Uterus (tissue), 2 donors: ENCODE data around the gene SLC36A4.

ENCODE experiments used
- POLR2A ChIP-seq, 2 donors: fragments of 450-650 bp; IDR thresholded peaks; one replicate each; pipeline ENCODE4 v1.6.1; 2016; ENCODE audit warnings: antibody characterized with exemption in 2 of 2, mild to moderate bottlenecking in 1 of 2, moderate library complexity in 1 of 2
- TF ChIP-seq, protein P1 (sequence below), 4 experiments: fragments of 200-600 bp in 2 of 4; fragments of 450-650 bp in 2 of 4; sonication (generic) in 2 of 4; IDR thresholded peaks; one replicate each; pipeline ENCODE4 v1.5.1; 2016 to 2019; ENCODE audit warnings: antibody characterized with exemption in 4 of 4, mild to moderate bottlenecking in 2 of 4, moderate library complexity in 1 of 4

DNA sequence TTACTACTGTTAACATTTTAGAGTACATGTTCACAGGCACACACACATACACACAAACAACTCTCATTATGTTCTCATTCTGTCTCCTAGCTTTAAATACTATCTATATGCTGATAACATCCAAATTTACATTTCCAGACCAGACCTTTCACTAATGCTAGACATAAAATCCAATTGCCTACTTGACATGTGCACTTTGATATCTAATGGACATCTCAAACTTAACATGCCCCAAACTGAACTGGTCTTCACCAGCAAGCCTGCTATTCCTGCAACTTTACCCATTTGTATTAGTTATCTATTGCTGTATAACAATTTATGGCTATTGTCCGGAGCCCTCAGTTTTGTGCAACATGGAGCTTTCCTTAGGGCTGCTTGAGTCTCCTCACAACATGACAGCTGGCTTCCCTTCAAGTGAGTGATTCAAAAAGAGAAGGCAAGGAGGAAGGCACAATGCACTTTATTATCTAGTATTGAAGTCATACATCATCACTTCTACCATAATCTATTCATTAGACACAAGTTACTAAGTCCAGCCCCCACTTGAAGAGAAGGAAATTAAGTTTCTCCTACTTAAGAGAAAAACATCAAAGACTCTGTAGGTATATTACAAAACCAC is 3.0 kb downstream of the SLC36A4 start:
- TF ChIP-seq, protein P1, sequence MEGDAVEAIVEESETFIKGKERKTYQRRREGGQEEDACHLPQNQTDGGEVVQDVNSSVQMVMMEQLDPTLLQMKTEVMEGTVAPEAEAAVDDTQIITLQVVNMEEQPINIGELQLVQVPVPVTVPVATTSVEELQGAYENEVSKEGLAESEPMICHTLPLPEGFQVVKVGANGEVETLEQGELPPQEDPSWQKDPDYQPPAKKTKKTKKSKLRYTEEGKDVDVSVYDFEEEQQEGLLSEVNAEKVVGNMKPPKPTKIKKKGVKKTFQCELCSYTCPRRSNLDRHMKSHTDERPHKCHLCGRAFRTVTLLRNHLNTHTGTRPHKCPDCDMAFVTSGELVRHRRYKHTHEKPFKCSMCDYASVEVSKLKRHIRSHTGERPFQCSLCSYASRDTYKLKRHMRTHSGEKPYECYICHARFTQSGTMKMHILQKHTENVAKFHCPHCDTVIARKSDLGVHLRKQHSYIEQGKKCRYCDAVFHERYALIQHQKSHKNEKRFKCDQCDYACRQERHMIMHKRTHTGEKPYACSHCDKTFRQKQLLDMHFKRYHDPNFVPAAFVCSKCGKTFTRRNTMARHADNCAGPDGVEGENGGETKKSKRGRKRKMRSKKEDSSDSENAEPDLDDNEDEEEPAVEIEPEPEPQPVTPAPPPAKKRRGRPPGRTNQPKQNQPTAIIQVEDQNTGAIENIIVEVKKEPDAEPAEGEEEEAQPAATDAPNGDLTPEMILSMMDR (IDR thresholded peaks at IDR 0.05): no peak
- no peak for TF ChIP-seq POLR2A (IDR thresholded peaks at IDR 0.05)
